GM21447 (cell line): ENCODE data around the gene WAS.

Experiments
- ATAC-seq: cut with Tn5 transposase; IDR thresholded peaks from one replicate; pipeline ENCODE4 v1.9.1; 2021; ENCODE audit not compliant: unreplicated experiment

Gene WAS

GRCh38 chrX:48711162-48711928 is 27.7 kb downstream of the WAS start:
- no peak for ATAC-seq

GRCh38 chrX:48711929-48712505 is 28.4 kb downstream of the WAS start:
- no peak for ATAC-seq

DNA sequence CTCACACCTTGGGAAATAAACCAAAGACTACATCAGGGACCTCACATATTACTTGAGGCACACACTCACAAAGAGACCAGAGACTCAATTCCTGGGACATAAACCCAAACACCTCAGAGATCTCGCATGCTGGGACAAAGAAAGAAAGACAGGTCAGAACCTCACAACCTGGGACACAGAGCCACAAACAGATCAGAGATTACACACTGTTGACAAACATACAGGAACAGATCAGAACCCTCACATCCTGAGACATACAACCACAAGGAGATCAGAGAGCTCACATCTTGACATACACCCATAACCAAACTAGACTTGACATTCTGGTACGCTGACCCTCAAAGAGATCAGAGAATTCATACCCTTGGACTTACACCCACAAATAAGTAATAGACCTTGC is 30.2 kb downstream of the WAS start:
- no peak for ATAC-seq

DNA sequence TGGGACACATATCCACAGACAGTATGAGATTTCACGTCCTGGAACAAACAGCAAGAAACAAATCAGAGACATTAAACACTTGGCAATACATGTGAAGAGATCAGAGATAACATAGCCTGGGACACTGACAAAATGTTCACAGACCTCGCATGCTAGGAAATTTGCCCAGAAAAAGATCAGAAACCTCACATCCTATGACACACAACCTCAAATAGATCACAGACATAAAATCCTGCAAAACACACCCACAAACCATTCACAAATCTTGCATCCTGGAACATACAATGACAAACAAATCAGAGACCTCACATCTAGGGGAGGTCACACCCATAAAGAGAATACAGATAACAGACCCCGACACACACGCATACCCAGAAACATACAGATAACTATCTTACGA is 31.0 kb downstream of the WAS start:
- no peak for ATAC-seq

DNA sequence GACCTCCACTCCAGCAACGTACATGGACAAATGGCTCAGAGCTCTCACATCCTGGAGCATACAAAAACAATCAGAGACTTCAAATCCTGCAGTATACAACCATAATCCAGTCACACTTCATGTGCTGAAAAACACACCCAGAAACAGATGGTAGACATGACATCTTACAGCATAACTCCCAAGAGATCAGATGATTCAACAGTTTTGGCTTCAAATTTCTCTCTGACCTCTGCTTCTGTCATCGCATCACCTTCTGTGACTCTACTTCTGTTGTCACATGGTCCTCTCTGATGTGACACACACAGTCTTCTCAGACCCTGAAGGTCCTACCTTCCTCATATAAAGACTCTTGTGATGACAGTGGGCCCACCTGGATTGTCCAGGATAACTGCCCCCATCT is 31.5 kb downstream of the WAS start:
- ATAC-seq: no peak

DNA sequence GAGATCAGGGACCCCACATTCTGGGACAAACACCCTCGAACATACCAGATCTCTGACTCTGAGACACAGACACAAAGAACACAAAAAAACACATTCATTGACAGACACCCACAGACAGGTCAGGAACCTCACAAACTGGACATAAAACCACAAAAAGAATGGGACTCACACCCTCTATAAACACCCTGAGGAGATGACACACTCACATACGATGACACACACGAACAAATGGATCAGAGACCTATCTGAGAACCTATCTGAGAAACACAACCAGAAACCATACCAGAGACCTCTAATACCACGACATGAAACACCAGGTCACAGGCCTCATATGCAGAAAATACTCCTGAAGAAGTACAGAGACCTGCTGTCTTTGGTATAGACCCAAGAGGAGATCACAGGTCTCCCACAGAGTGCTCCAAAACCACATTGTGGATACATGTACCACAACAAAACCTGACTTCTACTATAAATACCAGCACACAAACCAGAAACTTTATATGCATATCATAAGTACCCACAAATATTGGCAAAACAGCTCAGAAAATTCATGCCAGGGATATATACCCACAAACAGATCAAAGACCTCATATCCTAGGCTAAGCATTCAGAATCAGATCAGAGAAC is 32.4 kb downstream of the WAS start:
- no peak for ATAC-seq

GRCh38 chrX:48719958-48720357 is 36.4 kb downstream of the WAS start:
- ATAC-seq: no peak

GRCh38 chrX:48720577-48721250 is 37.1 kb downstream of the WAS start:
- no peak for ATAC-seq

DNA sequence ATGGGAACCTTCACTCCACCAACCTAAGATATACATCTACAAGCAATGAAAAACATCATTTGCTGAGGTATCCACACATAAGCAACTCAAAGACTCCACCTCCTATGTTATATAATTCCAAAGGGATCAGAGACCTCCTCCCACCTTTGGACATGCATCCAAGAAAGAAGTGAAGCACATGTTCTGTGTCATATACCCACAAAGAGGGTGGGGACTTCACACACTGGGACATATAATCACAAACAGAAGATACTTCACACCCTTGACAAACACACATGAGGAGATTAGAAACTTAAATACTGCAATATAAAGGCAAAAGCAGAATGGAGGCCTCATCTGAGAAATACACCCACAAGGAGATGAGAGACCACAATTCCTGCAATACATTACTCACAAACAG is 38.3 kb downstream of the WAS start:
- no peak for ATAC-seq

GRCh38 chrX:48726596-48726995 is 43.0 kb downstream of the WAS start:
- ATAC-seq: no peak

GRCh38 chrX:48728653-48729052 is 45.1 kb downstream of the WAS start:
- no peak for ATAC-seq

DNA sequence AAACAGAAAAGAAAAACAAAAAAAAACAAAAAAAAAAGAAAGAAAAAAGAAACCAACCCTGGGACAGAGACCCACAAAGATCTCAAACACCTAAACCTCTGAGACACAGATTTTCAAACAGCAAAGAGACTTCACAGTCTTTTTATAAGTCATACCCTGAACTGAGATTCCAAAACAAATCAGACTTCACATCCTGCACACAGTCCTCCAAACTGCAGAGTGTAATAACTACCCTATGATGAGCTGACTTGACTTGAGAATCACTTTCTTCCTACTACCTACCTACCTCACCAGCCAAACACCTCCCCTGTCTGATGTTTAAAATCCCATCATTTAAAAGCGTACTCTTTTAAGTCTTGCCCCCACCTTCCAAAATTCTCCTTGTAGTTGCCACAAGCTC is 52.7 kb downstream of the WAS start:
- no peak for ATAC-seq

DNA sequence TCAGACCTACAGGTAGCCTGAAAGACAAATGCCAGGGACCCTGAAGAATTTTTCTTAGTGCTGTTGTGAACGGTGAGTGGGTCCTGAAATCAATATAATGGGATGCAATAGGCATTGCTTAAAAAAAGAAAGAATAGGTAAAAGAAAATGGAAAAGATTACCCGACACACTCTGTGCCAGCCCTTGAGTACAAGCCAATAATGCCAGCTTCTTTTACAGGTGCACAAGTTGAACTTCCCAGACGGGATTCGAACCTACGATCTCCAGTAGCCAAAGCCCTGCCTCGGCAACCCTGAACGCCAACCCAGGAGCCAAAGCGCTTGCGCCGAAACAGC is 53.2 kb downstream of the WAS start:
- no peak for ATAC-seq

- peak; percentile 99 for ATAC-seq
These were observed 53.8 kb downstream of the WAS start for GRCh38 chrX:48737213-48737938.

GRCh38 chrX:48737940-48738339 is 54.3 kb downstream of the WAS start:
- no peak for ATAC-seq
